Ureter (tissue), 1 donor: ENCODE results near the gene BHLHA9. TPM values are rescaled to one million over a fixed set of nuclear protein-coding genes. Genes with fewer than 3 reads are reported as not detected.
"Not testable (repeated sequence)": the region's sequence is repeated elsewhere in the genome, so short reads cannot be mapped to it uniquely, and the experiment has no call there.

Experiments
- DNase-seq: peaks from one replicate; pipeline ENCODE4 v3.0.0-alpha.2; 2020; ENCODE audit warnings: low spot score
- total RNA-seq: library from RNA; stranded (reverse); gene quantifications from one replicate; pipeline ENCODE4 v1.2.4, GENCODE V29; 2023
- donor health status: DM: yes; HTN: yes; CAD: no.

The BHLHA9 gene
- not detected for total RNA-seq

- no peak for DNase-seq
Measured at GRCh38 chr17:1270210-1271029, at the start of gene BHLHA9. BHLHA9 (plus strand) TSS chr17:1270444; CDS start chr17:1270564, 120 bp downstream.

- DNase-seq, result no peak
Measured at GRCh38 chr17:1221209-1221608, 49.0 kb upstream of the BHLHA9 start.

- DNase-seq, result no peak
Measured at GRCh38 chr17:1222321-1222720, 47.9 kb upstream of the BHLHA9 start.

DNA sequence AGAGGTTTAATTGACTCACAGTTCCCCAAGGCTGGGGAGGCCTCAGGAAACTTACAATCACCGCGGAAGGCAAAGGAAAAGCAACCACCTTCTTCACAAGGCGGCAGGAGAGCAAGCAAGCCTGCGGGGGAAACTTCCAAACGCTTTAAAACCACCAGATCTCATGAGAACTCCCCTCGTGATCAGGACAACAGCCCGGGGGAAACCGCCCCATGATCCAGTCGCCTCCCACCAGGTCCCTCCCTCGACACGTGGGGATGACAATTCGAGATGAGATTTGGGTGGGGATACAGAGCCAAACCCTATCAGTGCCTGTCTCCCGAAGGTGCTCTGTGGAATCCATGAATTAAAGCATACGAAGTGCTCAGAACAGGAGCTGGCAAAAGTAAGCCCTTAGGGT lies 46.6 kb upstream of the BHLHA9 start:
- DNase-seq, result no peak

DNA sequence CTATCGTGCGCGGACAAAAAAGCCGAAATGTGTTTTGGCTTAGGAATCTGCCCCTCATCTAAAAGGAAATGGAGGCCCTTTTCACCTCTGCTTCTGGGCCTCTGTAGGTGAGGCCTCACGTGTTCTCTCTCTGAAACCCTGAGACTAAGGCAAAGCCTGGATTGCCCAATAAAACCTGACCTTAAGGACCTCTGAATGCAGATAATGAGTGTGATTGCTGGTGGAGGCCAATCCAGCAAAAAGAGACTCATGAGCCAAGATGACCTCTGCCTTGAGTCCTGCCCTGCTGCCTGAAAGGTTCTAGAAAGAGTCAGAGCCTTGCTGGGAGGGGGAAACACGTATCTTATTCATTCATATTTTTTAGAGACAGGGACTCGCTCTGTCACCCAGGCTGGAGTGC lies 45.9 kb upstream of the BHLHA9 start:
- no peak for DNase-seq

DNA sequence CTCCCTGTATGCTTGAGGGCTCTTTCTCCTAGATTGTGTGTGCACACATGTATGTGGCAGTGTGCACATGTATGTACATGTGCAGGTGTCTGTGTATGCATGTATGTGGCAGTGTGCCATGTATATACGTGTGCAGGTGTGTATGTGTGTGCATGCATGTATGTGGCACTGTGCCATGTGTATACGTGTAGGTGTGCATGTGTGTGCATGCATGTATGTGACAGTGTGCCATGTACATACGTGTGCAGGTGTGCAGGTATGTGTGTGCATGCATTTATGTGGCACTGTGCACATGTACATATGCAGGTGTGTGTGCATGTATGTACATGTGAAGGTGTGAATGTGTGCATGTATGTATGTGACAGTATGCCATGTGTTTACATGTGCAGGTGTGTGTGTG lies 43.9 kb upstream of the BHLHA9 start:
- DNase-seq, result no peak

DNA sequence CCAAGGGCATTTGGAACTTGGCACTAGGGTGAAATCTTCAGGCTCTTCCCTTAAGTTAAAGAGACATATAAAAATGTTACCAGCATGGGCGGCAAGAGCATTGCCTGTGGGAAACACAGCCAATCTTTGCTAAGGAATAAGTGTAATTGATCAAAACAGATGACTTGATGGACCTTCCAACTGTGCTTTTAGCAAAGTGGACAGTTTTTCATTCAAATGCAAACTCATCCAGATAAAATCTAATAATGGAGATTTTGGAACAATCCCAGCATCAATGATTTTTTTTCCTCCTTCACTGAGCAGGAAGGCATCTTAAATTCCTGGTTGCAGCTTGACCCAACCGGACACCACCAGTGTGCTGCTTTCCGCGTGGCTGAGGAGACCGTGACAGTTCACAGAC lies 42.9 kb upstream of the BHLHA9 start:
- DNase-seq, result no peak

- no peak for DNase-seq
Measured at GRCh38 chr17:1227917-1228780, 42.1 kb upstream of the BHLHA9 start.

- DNase-seq, result no peak
Measured at GRCh38 chr17:1228781-1229348, 41.4 kb upstream of the BHLHA9 start.

GRCh38 chr17:1229349-1229899 lies 40.8 kb upstream of the BHLHA9 start:
- DNase-seq, result peak; percentile 65

- DNase-seq, result no peak
Measured at GRCh38 chr17:1229900-1230501, 40.2 kb upstream of the BHLHA9 start.

- no peak for DNase-seq
Measured at GRCh38 chr17:1231456-1231855, 38.8 kb upstream of the BHLHA9 start.

GRCh38 chr17:1232331-1232730 lies 37.9 kb upstream of the BHLHA9 start:
- no peak for DNase-seq

GRCh38 chr17:1232786-1233185 lies 37.5 kb upstream of the BHLHA9 start:
- DNase-seq, result no peak

DNA sequence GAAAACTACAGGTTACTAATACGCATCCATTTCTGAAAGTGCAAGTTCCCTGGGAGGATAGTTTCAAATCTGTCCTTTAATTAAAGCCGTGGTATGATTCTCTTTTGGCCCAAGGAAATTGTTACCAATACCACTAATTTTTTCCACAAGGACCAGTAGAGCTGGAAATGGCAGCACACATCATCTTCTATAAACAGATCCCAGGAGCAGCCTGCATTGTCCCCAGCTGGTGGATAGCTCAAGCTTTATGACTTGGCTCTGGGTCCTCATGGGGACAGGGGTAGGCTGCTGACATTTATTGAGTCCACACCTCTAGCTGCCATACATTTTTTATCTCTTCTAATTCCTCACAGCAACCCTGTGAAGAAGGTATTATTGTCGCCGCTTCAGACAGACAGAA lies 35.8 kb upstream of the BHLHA9 start:
- no peak for DNase-seq

DNA sequence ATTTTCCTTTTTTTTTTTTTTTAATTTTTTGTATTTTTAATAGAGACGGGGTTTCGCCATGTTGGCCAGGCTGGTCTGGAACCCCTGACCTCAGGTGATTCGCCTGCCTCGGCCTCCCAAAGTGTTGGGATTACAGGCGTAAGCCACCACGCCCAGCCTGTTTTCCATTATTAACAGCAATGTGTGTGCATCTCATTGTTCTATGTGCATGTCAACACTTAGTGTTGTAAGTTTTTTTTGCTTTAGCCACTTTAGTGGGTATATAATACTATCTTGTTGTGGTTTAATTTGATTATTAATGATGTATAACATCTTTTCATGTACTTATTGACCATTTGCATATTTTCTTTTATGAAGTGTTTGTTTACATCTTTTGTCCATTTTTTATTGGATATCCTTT lies 32.8 kb upstream of the BHLHA9 start:
- no peak for DNase-seq

- DNase-seq, result no peak
Measured at GRCh38 chr17:1239210-1239609, 31.0 kb upstream of the BHLHA9 start.

DNA sequence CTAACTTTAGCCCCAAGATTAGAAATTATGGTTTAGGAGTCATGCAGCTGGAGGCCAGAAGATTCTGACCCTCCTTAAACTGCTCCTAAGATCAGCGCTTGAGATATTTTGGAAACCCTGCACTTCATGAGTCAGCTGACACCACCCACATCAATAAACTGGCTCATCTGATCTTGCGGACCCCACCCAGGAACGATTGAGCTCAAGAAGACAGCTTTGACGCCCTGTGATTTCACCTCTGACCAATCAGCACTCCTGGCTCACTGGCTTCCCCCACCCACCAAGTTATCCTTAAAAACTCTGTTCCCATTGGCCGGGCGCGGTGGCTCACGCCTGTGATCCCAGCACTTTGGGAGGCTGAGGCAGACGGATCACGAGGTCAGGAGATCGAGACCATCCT lies 29.8 kb upstream of the BHLHA9 start:
- DNase-seq, result not testable (repeated sequence)

- no peak for DNase-seq
Measured at GRCh38 chr17:1241929-1242328, 28.3 kb upstream of the BHLHA9 start.

- DNase-seq, result no peak
Measured at GRCh38 chr17:1244606-1245012, 25.6 kb upstream of the BHLHA9 start.

GRCh38 chr17:1251866-1252608 lies 18.2 kb upstream of the BHLHA9 start:
- DNase-seq, result no peak
